CD4-positive, alpha-beta T cell (primary cell): Measurements from ENCODE around the gene DHRS1. TPM values are rescaled to one million over a fixed set of nuclear protein-coding genes. Genes with fewer than 3 reads are reported as not detected.

Experiments used
- ATAC-seq: fragments of 200-7000 bp; cut with Tn5 transposase; one replicate; pipeline ENCODE4 v1.10.0; 2022; ENCODE audit warnings: mild to moderate bottlenecking; ENCODE audit not compliant: poor library complexity
- CTCF ChIA-PET: fragments of 350-600 bp; sonication (Branson Sonifier 250); formaldehyde crosslinking; loops from one replicate; lab custom pipeline; 2021; ENCODE audit warnings: antibody characterized with exemption, inconsistent platforms; lab: Charles Lee
- POLR2A ChIA-PET: fragments of 350-600 bp; sonication (Branson Sonifier 250); formaldehyde crosslinking; loops from one replicate; lab custom pipeline; 2021; ENCODE audit warnings: antibody characterized with exemption, inconsistent platforms; lab: Charles Lee
- DNase-seq, 14 experiments: peaks; one replicate each; pipeline ENCODE4 v3.0.0-alpha.2; 2013 to 2020; ENCODE audit warnings: mixed read lengths in 2 of 14
- H3K27ac ChIP-seq, 2 donors: one replicate each; pipeline versions ENCODE4 v1.5.1 to v1.7.0; 2013; ENCODE audit warnings: low read length in 2 of 2, low read depth in 1 of 2, mild to moderate bottlenecking in 1 of 2
- H3K27me3 ChIP-seq, 2 experiments: 1 replicate in 1 of 2; 2 replicates in 1 of 2; pipeline versions ENCODE4 v1.6.1 to v1.7.0; 2013; ENCODE audit warnings: low read length in 2 of 2, control low read depth in 1 of 2, mild to moderate bottlenecking in 1 of 2, moderate library complexity in 1 of 2; ENCODE audit not compliant: insufficient read depth in 2 of 2, control insufficient read depth in 1 of 2
- H3K36me3 ChIP-seq: one replicate; pipeline ENCODE4 v1.6.1; 2013; ENCODE audit warnings: low read length, control low read depth; ENCODE audit not compliant: insufficient read depth
- H3K4me1 ChIP-seq: one replicate; pipeline ENCODE4 v1.6.1; 2013; ENCODE audit warnings: low read length, control low read depth; ENCODE audit not compliant: insufficient read depth
- H3K4me3 ChIP-seq: one replicate; pipeline ENCODE4 v1.5.1; 2013; ENCODE audit warnings: mild to moderate bottlenecking, low read length, moderate library complexity
- H3K9me3 ChIP-seq, 2 experiments: 1 replicate in 1 of 2; 2 replicates in 1 of 2; pipeline versions ENCODE4 v1.6.1 to v1.7.0; 2013; ENCODE audit warnings: low read length in 2 of 2, mild to moderate bottlenecking in 2 of 2, control low read depth in 1 of 2, moderate library complexity in 1 of 2; ENCODE audit not compliant: control insufficient read depth in 1 of 2, insufficient read depth in 1 of 2
- H3K27ac Mint-ChIP-seq: one replicate; pipeline ENCODE4 v1.8.0; 2020; ENCODE audit warnings: mixed read lengths
- H3K27me3 Mint-ChIP-seq: one replicate; pipeline ENCODE4 v1.8.0; 2021; ENCODE audit warnings: mixed read lengths
- H3K36me3 Mint-ChIP-seq: one replicate; pipeline ENCODE4 v1.8.0; 2021; ENCODE audit warnings: low read depth, mixed read lengths
- H3K4me1 Mint-ChIP-seq: one replicate; pipeline ENCODE4 v1.8.0; 2021; ENCODE audit warnings: low read depth, mixed read lengths
- H3K4me3 Mint-ChIP-seq: one replicate; pipeline ENCODE4 v1.8.0; 2020; ENCODE audit warnings: mild to moderate bottlenecking, mixed read lengths
- H3K9me3 Mint-ChIP-seq: one replicate; pipeline ENCODE4 v1.8.0; 2020; ENCODE audit warnings: mixed read lengths
- CTCF ChIP-seq: fragments of 200-600 bp; IDR thresholded peaks from one replicate; pipeline ENCODE4 v1.8.0; 2022; ENCODE audit warnings: antibody characterized with exemption, mild to moderate bottlenecking
- intact Hi-C, 2 experiments: fragments of 100-400 bp; cut with DNase I in 1 of 2; cut with micrococcal nuclease in 1 of 2; formaldehyde crosslinking; loops; one replicate each; pipeline versions ENCODE4 v1.15.1 to v1.9.0; 2023 to 2025; cut with DNase I, micrococcal nuclease
- total RNA-seq, 174 experiments: library from RNA in 2 of 174; stranded (reverse) in 2 of 174; gene quantifications; one replicate each; pipeline ENCODE4 v1.2.3 and lab custom pipeline; 2021 to 2026

DHRS1 gene
- total RNA-seq, 2 experiments from 2014 or later: 21.5 to 23.5 TPM

GRCh38 chr14:24259282-24260025 lies 40.1 kb downstream of the DHRS1 start:
- Mint-ChIP-seq H3K9me3 (no peaks in the 10 kb centered on the region), H3K36me3 (peaks cover 56% of the 10 kb centered on the region), H3K4me3 (no peak overlapping the region), H3K4me1 (no peaks in the 10 kb centered on the region), H3K27me3 (no peaks in the 10 kb centered on the region), H3K27ac (no peak overlapping the region)
- Histone ChIP-seq H3K4me3 (no peak overlapping the region), H3K27ac (no peak overlapping the region), H3K9me3 (no peaks in the 10 kb centered on the region), H3K4me1 (no peaks in the 10 kb centered on the region), H3K27me3 (no peaks in the 10 kb centered on the region), H3K36me3 (peaks cover 27% of the 10 kb centered on the region)
- DNase-seq (no peak), ATAC-seq (no peak)
- TF ChIP-seq CTCF: no peak
- CTCF ChIA-PET: no interaction called here
- intact Hi-C loops: no loop called here
- POLR2A ChIA-PET: interaction anchor here (0.7 kb wide), 1 partner anchor 17 kb away, joined by 3 read pairs; the partner anchor contains the start of gene TINF2

- H3K27me3 Mint-ChIP-seq: no peaks in the 10 kb centered on the region
- no peak overlapping the region for H3K27ac Mint-ChIP-seq
- DNase-seq (no peak), ATAC-seq (no peak)
- no peak overlapping the region for H3K4me3 Mint-ChIP-seq
- intact Hi-C loops: no loop called here
- H3K9me3 Mint-ChIP-seq: no peaks in the 10 kb centered on the region
- peaks cover 28% of the 10 kb centered on the region for H3K36me3 ChIP-seq
- no peaks in the 10 kb centered on the region for H3K9me3 ChIP-seq
- H3K36me3 Mint-ChIP-seq: peaks cover 56% of the 10 kb centered on the region
- no peaks in the 10 kb centered on the region for H3K4me1 Mint-ChIP-seq
- H3K4me3 ChIP-seq: no peak overlapping the region
- H3K27me3 ChIP-seq: no peaks in the 10 kb centered on the region
- no peaks in the 10 kb centered on the region for H3K4me1 ChIP-seq
- ChIA-PET CTCF (no interaction called here), POLR2A (interaction anchor here (0.7 kb wide), 1 partner anchor 16 kb away, joined by 3 read pairs; the partner anchor contains the start of gene TINF2)
- H3K27ac ChIP-seq: no peak overlapping the region
- no peak for TF ChIP-seq CTCF
Measured at GRCh38 chr14:24258548-24259265, 40.9 kb downstream of the DHRS1 start.

GRCh38 chr14:24258119-24258518 lies 41.5 kb downstream of the DHRS1 start:
- H3K4me3 ChIP-seq: no peak overlapping the region
- ChIA-PET CTCF (interaction anchor here (0.7 kb wide), 1 partner anchor 15 kb away, joined by 4 read pairs; the partner anchor contains the start of gene TINF2), POLR2A (no interaction called here)
- intact Hi-C loops: no loop called here
- no peak for ATAC-seq
- no peak overlapping the region for H3K27ac Mint-ChIP-seq
- no peak for DNase-seq
- no peak overlapping the region for H3K27ac ChIP-seq
- H3K4me1 Mint-ChIP-seq: no peaks in the 10 kb centered on the region
- TF ChIP-seq CTCF: no peak
- H3K36me3 ChIP-seq: peaks cover 26% of the 10 kb centered on the region
- H3K9me3 Mint-ChIP-seq: no peaks in the 10 kb centered on the region
- no peak overlapping the region for H3K4me3 Mint-ChIP-seq
- no peaks in the 10 kb centered on the region for H3K27me3 ChIP-seq
- H3K36me3 Mint-ChIP-seq: peaks cover 58% of the 10 kb centered on the region
- H3K9me3 ChIP-seq: no peaks in the 10 kb centered on the region
- no peaks in the 10 kb centered on the region for H3K27me3 Mint-ChIP-seq
- H3K4me1 ChIP-seq: no peaks in the 10 kb centered on the region
